Stimulated activated CD8-positive, alpha-beta memory T cell treated with anti-CD3 and anti-CD28 coated beads, Interleukin-2, amount 100 ng/mL, for 1 hour (primary cell): ENCODE results near the gene ZDHHC14.

Experiments used
- DNase-seq, 2 donors: peaks; one replicate each; pipeline ENCODE4 v3.0.0-alpha.2; 2020; ENCODE audit warnings: low read depth in 2 of 2

The ZDHHC14 gene

DNA sequence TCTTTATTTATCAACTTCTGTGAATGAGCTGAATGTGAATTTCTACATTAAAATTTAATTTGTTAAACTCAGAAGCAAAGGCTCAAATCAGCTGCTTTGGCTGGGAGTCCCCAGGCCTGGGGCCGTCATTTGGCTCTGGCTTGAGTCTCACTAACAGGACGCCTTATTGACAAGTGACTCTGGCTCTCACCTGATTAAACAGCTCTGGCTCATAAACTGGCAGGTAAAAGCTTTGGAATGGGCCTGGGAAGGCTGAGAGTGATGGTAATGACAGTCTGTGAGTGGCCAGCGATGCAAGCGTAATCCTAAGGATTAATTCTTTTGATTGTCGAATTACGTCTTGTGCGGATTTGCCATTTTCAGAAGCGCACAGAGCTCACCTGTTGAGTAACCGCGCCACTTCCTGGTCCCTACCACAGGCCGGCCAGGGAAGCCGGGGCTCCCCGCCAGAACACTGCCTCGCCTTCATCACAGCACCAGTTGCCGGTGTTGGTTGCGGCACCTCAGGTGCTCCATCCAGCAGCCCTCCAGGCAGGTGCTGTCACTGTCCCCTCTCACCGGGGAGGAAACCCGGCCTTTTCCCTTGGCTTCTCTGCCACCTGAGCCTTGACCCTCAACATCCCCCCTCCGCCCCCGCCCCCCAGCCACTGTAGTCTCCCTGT lies 110.7 kb downstream of the ZDHHC14 start:
- DNase-seq = no peak

DNA sequence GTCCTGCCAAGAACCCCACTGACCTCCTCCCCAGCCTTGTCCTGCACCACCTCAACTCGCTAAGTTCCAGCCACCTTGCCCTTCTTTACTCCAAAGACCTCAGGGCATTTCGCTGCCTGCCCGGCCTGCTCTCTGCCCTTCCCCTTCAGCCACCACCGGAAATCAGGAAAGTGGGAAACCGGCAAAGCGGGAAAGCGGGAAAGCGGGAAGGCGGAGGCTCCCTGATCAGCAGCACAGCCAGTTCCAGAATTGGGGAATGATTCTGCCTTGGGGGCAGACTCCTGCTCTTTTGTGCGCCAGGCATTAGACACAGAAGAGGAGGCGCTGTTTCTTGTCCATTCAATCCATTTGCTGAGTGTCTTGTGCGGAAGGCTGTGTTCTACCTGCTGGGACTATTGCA lies 111.3 kb downstream of the ZDHHC14 start:
- DNase-seq = no peak

DNA sequence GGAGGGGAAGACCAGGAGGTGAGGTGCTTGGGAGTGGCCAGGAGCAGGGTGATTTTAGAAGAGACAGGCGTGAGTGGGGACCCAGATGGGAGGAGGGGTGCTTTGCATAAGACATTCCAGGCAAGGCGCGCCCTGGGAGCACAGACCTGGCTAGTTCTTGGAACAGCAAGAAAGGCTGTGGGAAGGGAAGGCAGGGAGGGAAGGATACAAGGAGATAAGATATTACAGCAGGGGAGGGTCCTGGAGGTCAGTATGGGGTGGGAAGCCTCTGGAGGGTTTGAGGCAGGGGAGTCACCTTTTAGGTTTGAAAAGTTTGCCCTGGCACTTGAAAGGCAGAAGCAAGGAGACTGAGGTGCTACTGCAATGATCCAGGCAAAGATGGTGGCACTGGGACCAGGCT lies 111.8 kb downstream of the ZDHHC14 start:
- no peak for DNase-seq

DNA sequence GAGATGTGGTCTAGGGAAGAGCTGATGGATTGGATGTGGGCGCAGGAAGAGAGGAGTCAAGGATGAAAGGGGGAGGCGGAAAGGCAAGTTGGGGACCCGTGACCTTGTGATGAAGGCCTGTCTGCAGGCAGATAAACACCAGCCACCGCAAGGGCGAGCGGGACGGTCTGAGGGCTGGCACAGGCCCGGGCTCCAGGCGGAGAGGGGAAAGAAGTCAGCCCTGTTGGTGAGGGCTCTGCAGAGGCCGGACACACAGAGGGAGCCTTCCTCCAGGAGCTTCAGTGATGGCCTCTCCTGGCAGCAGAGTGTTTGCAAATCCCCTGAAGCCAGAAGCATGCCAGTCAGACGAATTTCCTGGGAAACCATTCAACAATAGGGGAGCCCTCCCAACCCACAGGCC lies 112.2 kb downstream of the ZDHHC14 start:
- DNase-seq = no peak

DNA sequence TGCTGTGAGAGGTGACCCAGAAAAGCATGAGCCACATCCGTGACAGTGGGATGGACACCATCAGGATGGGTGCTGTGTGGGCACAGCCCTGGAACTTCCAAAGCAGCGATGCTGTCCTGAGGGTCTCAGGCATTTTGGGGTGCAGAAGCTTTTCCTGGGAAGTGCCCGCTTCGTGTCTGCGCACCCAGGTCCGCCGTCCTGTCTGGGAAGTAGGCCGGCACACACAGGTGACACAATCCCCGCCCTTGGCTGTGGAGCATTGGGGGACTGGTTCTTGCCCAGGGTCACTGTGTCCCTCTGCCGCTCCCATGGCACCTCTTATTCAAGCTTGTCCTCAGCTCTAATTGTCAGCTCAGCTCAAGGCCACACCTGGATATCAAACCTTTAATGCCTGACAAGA lies 112.6 kb downstream of the ZDHHC14 start:
- no peak for DNase-seq

DNA sequence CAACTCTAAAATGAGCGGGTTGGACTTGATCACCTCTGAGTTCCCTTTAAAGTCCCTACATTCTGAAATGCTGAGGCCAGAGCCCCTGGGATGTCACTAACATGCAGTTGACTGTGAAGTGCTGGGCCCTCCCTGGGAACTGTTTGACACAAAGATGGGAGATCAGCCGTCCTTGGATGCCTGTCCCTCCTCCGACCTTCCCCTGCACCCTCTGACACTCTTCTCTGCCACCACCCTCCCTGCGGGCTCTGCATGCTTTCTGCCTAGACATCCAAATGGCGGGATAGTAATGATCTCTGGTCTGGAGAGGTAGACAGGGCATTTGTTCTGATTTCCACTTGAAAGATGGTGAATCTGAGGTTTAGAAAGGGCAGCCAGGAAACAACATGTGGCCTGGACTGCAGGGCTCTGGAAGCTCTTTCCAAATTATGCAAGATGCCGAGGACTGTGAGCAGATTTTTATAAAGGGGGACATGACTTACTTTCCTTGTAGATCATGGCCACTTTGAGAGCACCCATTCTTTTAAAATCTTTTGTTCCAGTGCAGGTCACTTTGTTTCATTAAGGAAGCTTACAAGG lies 113.2 kb downstream of the ZDHHC14 start:
- no peak for DNase-seq

DNA sequence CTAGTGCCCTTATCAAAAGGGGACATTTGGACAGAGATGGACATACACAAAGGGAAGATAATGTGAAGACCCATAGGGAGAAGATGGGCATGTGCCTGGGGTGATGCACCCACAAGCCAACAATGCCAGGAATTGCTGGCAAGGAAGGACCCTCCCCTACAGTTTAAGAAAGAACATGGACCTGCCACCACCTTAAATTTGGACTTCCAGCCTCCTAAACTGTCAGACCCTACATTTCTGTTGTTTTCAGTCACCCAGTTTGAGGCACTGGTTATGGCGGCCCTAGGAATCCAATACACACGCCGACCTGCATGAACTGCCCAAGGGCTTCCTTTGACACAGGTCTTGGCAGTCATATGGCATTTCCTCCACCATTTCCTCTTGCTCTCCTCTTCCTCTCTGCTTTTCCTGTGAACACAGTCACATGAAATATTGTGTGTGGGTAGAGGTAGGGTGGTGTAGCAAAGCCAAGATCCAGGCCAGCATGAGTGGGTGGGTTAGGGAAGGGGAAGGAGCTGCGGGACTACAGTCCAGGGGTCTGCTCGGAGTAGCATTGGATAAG lies 115.6 kb downstream of the ZDHHC14 start:
- no peak for DNase-seq

DNA sequence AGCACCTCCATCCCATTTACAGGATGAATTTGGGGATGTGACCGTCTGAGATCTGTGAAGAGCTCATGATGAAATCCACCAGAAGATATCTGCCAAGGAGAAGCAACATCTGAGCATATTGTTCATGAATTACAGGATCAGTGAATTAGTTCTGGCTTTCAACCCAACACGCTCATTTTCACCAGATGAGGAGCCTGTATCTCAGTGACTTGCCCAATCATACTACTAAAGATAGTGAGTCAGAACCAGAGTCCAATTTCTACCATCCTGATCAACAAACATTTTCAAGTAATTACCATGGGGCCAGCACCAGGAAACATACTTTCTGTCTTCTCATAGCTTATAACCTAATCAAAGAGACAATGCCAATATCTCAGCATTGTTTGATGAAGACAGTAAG lies 116.6 kb downstream of the ZDHHC14 start:
- DNase-seq = no peak

DNA sequence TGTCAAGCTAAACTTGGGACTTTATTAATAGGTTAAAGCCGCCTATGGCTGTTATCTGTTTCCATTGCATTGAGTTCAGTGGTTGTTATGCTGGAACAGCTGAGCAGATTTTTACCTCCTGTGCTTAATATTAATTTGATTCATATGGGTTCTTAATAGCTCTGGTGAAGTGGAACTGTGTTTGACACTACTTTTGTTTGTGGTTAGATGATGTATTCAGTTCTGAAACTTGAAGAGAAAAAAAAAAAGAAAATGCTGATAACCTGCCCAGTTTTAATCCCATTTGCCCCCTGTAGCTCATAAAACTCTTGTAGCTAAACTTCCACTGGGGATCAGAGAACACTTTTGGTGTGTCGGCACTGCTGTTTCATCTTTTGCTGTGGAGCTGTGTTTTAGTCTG lies 117.8 kb downstream of the ZDHHC14 start:
- DNase-seq = no peak

DNA sequence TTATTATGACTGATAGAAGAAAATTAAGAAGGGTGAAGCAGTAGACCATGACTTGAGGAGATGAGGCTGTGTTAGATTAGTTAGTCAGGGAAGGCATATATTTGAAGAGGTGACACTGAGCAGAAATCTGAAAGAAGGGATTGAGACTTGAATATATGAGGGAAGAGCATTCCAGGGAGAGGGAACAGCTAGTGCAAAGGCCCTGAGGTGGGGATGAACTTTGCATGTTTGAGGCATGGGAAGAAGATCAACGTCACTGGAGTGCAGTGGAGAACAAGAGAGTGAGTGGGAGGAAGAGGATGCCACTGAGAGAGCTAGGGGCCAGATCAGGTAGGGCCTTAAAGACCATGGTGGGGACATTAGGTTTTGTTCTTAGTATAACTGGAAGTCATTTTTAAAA lies 119.0 kb downstream of the ZDHHC14 start:
- DNase-seq = no peak

DNA sequence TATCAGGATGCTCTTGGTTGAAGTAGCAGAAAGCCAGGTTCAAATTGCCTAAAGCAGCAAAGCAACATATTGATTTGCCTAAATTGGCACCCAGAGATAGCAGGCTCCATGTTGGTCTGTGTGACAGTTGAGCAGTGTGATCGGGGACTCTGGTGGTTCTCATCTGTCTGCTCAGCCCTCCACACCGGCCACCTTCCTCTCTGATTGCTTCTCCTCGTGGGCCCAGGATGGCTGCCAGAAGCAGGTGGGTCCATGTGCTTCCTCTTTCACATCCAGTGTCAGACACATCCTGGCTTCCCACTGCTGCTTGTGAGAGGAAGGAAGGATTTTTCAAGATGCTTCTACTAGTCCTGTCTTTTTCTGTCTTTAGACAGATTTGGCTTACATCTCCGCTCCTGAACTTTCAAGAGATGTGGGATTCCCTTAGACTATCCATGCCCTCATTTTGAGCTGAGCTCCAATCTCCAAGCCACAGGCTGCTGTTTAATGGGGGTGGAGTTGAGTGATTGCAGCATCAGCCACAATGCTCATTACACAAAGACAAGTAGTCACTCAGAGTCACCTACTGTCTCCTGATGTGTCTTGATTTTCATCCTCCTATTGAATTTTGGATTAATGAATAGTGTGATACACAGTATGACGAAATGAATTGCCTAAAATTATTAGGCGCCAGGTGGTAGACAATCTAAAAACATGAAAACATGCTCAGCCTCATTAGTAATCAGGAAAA lies 122.2 kb downstream of the ZDHHC14 start:
- no peak for DNase-seq

DNA sequence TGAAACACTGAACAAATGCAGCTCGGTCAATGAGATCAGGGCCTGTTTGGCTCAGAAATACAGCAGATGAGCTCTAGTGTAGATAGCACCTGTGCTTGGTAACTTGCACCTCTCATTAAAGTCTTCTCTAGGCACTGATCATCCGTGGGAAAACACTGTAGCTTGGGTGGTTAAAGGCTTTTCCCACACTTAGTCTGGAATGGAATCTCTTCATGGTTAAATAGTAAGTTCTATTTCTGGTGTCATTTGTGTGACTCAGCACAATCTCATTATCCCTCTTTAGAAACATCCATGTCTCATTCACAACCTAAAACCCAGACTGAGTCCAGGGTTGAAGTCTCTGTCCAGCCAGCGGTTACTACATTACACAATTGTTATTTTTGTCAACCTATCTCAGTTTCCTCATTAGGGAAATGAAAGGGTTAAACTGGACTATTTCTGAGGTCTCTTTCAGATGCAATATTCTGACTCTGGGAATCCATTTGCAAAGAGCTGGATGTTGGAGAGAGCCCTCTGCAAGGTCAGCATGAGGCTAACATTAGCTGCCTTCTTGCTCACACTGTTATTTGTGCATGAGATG lies 125.0 kb downstream of the ZDHHC14 start:
- no peak for DNase-seq

DNA sequence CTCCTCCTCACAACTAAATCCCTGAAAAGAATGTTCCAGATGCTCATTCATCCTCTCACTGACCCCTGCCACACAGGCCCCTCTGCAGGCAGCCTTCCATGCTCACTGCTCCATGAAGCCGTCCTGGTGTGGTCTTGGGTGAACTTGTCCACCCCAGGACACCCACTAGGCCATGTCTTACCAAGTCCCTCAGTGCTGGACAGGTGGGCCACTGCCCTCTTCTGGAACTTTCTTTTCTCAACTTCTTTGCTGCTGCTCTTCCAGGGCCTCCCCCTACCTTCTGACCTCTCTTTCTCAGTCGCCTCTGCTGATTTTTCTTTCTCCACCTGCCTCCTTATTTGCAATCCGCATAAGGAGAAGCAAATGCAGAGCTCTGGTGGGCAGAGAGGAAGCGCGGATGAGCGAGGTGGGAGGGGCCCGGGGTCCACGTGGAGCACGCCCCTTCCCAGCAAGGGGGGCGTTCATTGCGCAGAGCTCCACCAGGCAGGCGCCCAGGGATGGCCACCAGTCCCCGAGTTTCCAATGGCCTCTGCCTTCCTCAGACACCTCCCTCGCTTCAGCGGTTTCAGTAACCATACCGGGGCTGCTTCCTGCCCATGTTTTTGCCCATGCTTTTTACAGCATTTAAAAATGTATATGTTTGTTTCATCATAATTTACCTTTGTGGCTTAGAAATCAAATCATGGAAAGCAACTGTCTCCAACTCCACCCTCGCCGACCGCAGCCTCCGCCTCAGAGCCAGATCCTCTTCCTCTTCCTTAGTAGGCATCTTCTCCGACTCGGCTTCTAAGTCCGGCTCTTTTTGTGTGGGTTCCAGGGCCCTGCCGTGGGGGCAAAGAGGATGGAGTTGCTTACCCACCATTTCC lies 129.6 kb downstream of the ZDHHC14 start:
- no peak for DNase-seq

DNA sequence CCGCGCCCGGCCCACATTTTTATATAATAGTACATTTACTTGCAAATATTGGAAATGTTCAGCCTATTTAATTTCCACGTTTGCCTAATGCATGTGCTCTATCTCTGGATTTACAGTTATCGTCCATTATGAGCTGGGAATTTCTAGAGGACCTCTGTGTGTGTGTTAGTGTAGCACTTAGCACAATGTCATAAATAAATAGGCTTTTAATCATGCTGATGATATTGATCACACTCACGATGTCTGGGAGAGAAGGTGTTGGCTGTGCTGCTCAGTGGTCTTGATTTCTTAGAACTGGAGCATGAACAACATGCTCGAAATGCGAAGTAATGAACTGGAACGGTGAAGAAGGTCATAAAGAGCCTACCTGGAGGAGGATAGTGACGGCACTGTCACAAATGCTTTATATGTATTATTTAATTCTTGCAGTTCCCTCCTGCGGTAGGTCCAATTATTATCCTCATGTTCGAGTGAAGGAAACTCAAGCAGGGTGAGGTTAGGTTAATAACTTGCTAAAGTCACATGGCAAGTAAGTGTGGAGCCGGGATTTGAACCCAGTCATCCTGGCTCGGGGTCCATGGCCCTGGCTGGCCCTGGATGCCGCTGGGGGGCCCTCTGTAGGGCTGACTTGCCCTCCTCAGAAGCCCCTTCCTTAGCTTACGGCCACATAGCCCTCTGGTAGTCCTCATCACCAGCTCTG lies 130.8 kb downstream of the ZDHHC14 start:
- DNase-seq = no peak

DNA sequence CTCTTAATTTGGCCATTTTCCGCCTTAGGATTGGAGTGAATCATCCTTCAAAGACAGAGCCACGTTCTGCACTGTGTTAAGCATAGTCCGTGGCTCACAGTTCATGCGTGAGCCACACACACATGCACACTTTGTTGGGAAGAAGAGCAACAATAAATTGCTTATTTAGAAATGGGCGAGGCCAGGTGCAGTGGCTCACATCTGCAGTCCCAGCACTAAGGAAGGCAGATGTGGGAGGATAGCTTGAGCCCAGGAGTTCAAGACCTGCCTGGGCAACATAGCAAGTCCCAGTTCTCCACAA lies 131.3 kb downstream of the ZDHHC14 start:
- no peak for DNase-seq

DNA sequence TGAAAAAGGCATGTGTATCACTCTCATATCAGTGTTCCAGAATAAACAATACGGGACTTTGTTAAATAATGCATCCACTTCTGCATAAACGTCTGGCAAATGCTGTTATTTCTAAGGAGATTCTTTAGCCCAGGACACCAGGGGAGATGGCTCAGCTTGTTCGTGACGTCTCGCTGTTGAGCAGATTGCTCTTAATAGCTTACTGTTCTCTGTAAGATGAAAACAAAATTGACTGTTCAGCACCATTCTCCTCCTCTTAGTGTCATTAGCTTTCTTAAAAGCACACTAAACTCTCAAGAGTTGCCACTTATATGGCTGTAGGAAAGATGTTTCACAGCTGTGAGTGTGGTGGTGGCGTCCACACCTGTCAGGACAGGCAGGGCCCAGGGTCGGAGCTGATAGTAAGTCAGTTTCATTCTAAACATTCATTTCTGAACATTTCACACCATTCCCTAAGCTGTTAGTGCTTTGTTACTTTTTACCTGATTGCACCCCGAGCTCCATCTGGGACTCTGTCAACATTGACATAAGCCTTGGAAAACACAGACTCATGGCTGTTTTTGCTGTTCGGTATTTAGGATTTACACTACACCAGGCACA lies 132.1 kb downstream of the ZDHHC14 start:
- DNase-seq = no peak

DNA sequence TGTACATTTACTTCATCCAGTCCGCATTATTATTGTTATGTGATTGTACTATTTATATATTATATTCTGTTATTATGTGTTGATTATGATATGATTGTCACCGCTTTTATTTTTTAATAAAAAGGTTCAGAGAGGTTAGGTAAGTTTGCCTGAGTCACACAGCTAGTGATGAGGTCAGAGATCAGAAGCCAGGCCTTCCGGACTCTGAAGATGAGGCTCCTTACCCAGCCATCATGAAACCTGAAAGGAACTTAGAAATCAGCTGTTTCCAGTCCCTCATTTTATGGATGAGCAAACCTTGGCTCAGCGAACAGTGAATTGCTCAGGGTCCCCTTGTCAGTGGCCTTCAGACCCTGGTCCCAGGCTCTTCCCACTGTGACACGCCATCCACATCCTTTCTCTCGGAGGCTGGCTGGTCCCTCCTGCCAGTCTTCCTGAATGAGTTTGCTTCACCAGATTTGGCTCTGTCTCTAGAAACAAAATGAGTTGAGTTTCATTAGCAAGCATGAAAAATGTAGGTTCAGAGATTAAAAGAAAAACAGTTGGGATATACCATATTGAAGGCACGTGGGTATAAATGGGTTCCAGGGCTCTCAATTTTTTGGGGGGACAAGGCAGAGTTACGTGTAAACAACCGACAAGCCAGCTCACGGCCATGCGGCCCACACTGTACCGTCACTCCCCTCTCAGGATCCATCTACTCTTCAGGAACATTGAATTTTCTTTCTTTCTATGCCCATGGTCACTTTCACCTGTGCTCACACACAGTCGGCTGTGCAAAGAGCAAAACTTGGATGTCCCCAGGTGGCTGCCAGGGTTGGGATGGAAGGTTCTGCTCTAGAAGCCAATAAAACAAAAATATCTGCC lies 132.9 kb downstream of the ZDHHC14 start:
- no peak for DNase-seq

DNA sequence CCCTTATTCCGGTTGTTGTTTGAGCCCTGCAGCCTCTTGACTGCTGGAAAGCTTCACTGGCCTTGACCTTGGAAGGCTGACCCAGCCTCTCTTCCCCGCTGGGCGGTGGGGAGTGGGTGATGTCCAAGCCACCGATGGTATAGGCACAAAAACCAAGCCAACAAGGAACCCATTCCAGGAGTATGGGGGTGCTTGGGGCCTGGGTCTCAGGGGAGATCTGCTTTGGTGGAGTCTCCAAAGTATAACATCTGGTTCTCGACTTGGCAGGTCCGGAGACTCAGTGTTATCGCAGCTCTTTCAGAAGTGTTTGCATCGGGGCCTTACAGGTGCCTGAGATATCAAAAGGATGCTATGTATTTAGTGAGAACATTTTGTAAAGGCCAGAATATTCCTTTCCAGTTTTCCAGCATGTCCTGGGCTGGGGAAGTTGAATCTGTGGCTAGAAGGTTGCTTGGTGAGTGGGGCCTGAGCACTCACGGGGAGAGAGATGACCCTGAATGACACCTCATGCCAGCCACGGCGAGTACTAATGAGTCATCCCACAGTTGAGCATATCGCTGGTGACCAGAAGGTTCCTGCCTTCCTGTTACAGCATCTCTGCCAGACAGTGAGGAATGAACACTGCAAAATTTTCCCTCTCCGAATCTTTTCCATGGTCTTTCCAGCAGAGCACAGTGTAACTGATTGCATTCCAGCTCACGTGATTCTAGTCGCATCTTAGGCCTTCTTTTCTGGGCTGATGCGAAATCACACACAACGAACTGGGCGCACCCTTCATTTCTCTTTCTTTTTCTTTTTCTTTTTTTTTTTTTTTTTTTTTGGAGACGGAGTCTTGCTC lies 133.9 kb downstream of the ZDHHC14 start:
- no peak for DNase-seq
